Endothelial cell (in vitro differentiated cells): Measurements from ENCODE around the gene SFXN4. TPM values are rescaled to one million over a fixed set of nuclear protein-coding genes. Genes with fewer than 3 reads are reported as not detected.

Experiments
- DNase-seq: peaks from one replicate; pipeline ENCODE4 v3.0.0; 2021; ENCODE audit warnings: low spot score
- H3K27ac Mint-ChIP-seq: one replicate; pipeline ENCODE4 v1.8.0; 2021; ENCODE audit warnings: mixed read lengths, inconsistent platforms; ENCODE audit not compliant: unreplicated experiment
- H3K27me3 Mint-ChIP-seq: one replicate; pipeline ENCODE4 v1.8.0; 2021; ENCODE audit warnings: mild to moderate bottlenecking, moderate library complexity, mixed read lengths, inconsistent platforms; ENCODE audit not compliant: unreplicated experiment
- H3K36me3 Mint-ChIP-seq: one replicate; pipeline ENCODE4 v1.8.0; 2021; ENCODE audit warnings: mild to moderate bottlenecking, low read depth, mixed read lengths, inconsistent platforms; ENCODE audit not compliant: unreplicated experiment
- H3K4me1 Mint-ChIP-seq: one replicate; pipeline ENCODE4 v1.8.0; 2021; ENCODE audit warnings: mild to moderate bottlenecking, mixed read lengths, inconsistent platforms; ENCODE audit not compliant: unreplicated experiment
- H3K4me3 Mint-ChIP-seq: one replicate; pipeline ENCODE4 v1.8.0; 2021; ENCODE audit warnings: mild to moderate bottlenecking, mixed read lengths, inconsistent platforms; ENCODE audit not compliant: unreplicated experiment
- H3K9me3 Mint-ChIP-seq: one replicate; pipeline ENCODE4 v1.8.0; 2021; ENCODE audit warnings: mixed read lengths, inconsistent platforms; ENCODE audit not compliant: unreplicated experiment
- CTCF ChIP-seq: fragments of 200-600 bp; sonication (generic); IDR thresholded peaks from one replicate; pipeline ENCODE4 v1.5.0; 2021; ENCODE audit warnings: antibody characterized with exemption; ENCODE audit not compliant: unreplicated experiment
- total RNA-seq: library from RNA; stranded (reverse); fragmentation: NEBNext Ultra II Directional; extraction: Animal tissue kit (Norgen Biotek cat#: 25700); gene quantifications from one replicate; pipeline ENCODE4 v1.2.1, GENCODE V29; 2021; ENCODE audit not compliant: unreplicated experiment

Gene SFXN4
- total RNA-seq, 1 donor from 2014 or later, result 19.0 TPM

DNA sequence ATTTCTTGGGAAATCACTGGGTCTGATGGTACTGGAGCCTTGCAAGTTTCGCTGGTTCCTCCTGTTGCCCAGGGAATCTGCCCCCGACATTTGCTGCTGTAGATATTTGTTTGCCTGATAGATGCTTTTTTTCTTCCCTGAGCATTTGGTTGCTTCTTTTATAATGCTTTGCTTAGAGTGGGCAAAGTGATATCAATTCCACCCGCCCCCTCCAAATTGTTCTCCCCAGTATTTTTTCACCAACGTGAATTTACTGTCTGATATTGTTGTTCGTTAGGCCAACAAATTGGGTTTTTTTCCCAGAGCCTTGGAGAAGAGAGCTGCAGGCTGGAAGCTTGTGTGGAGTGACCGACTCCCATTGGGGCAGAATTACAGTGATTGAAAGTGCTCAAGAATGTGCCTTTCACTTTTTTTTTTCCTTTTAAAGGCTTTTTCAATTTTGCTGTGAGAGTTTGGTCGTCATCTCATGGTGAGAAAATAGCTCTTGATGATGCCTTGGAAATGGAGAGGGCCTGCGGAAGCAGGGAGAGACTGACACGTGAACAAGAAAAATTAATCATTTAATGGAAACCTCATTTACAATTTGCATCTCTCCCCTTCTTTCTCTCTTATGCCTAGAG is 44.3 kb upstream of the SFXN4 start:
- H3K4me1 Mint-ChIP-seq, result peaks cover 66% of the 10 kb centered on the region
- peak overlapping the region; percentile 100 for H3K4me3 Mint-ChIP-seq
- H3K27me3 Mint-ChIP-seq, result peaks cover 10% of the 10 kb centered on the region
- H3K9me3 Mint-ChIP-seq, result no peaks in the 10 kb centered on the region
- peak overlapping the region; percentile 94 for H3K27ac Mint-ChIP-seq
- H3K36me3 Mint-ChIP-seq, result peaks cover 39% of the 10 kb centered on the region
- peak; percentile 55 for TF ChIP-seq CTCF
- no peak for DNase-seq

DNA sequence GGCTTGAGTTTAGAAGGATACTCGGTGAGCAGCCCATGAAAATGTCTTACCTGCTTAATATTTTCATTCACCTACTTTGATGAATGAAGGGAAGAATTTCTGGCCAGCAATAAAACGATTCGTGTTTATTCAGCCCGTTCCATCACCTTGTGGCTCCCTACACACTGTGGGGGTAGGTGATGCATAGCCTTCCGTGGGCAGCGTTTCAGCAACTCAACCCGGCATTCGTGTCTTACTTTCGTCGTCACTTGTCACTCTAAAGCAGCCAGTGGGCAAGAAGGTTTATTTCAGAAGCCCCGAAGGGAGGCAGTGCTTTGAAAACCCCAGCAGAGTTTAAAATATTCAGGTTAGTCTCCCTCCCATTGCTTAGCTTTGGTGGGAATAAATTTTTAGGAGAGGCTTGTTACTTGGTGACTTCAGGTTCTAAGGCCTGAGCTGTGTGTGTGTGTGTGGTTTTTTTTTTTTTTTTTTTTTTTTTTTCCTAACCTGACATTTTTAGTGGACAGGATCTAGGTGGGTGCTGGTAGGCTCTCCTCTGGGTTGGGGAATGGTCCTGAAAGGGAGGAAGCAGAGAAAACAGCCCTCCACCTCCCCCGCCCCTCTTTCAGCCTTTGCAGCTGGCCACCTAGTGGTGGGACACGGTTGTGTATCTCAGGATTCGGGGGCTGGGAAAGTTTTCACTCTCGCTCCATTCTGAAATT is 43.7 kb upstream of the SFXN4 start:
- peak overlapping the region; percentile 100 for H3K4me3 Mint-ChIP-seq

DNA sequence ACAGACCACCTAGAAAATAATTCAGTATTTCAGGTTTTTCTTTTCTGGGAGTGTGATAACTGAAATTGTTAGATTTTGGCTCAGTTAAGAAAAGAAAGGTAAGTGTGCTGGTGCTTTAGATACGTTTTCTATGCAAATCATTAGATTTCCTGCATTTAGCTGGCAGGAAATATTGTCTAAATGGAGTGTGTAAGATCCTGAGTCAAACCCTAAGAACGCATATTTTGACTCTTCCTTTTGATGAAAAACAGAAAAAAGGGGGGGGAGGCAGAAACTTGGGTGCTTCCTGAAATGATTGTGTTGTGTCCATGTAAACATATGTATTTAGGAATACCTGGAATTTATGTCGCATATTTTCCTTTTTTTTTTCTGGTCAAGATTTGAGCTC is 43.0 kb upstream of the SFXN4 start:
- no peak for DNase-seq
- Mint-ChIP-seq H3K36me3 (peaks cover 36% of the 10 kb centered on the region), H3K9me3 (no peaks in the 10 kb centered on the region), H3K27me3 (peaks cover 8% of the 10 kb centered on the region), H3K27ac (peak overlapping the region; percentile 94), H3K4me3 (peak overlapping the region; percentile 100), H3K4me1 (peaks cover 65% of the 10 kb centered on the region)
- no peak for TF ChIP-seq CTCF

More for the DNA sequence above, 43.7 kb upstream of the SFXN4 start:
- no peaks in the 10 kb centered on the region for H3K9me3 Mint-ChIP-seq
- DNase-seq, result peak; percentile 80
- peak; percentile 94 for TF ChIP-seq CTCF
- H3K4me1 Mint-ChIP-seq, result peaks cover 66% of the 10 kb centered on the region
- H3K27me3 Mint-ChIP-seq, result peaks cover 8% of the 10 kb centered on the region
- peak overlapping the region; percentile 94 for H3K27ac Mint-ChIP-seq
- H3K36me3 Mint-ChIP-seq, result peaks cover 36% of the 10 kb centered on the region

DNA sequence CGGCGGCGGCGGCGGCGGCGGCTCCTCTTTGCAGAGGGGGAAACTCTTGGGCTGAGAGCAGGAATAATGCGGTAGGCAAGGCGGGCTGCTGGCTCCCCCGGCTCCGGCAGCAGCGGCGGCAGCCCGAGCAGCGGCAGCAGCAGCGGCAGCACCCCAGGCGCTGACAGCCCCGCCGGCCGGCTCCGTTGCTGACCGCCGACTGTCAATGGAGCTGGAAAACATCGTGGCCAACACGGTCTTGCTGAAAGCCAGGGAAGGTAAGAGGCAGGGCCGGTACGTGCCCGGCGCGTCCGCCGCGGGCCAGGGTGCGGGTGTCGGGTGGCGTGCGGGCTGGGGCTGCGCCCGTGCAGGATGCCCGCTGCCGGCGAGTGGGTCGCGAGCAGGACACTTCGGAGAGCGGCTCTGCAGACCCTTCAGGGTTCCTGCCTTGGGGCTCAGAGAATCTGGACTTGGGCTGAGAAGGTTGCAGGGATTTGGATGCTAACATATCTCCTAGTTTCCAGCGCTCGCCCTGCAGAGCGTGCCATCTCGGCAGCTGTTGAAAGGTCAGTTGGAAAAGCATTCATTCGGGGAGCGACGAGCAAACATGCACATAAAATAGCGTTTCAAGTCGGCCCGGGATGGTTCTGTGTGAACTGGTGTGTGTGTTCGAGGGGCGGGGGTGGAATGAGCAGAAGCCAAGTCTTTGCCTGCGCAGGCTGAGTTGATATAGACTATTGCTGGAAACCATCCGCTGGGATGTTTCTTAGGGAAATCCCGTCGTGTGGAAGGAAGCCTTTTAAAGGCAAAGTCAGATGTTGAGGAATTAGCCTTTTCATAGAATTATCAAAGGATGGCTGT is 42.4 kb upstream of the SFXN4 start:
- no peak for TF ChIP-seq CTCF
- Mint-ChIP-seq H3K27ac (peak overlapping the region; percentile 94), H3K4me3 (peak overlapping the region; percentile 100), H3K36me3 (peaks cover 36% of the 10 kb centered on the region), H3K9me3 (no peaks in the 10 kb centered on the region), H3K4me1 (peaks cover 66% of the 10 kb centered on the region), H3K27me3 (peaks cover 8% of the 10 kb centered on the region)
- peak; percentile 21 for DNase-seq

- Mint-ChIP-seq H3K36me3 (peaks cover 31% of the 10 kb centered on the region), H3K27me3 (peaks cover 8% of the 10 kb centered on the region), H3K27ac (peak within 1 kb of the TSS; percentile 100), H3K4me3 (peak within 1 kb of the TSS; percentile 100), H3K9me3 (no peaks in the 10 kb centered on the region), H3K4me1 (peaks cover 65% of the 10 kb centered on the region)
- DNase-seq, result peak; percentile 94
- TF ChIP-seq CTCF, result no peak
These were observed 41.8 kb upstream of the SFXN4 start, which contains the start of gene GRK5 for GRCh38 chr10:119207366-119207666. Gene GRK5, plus strand, starts transcription at chr10:119207571. Its CDS starts 347 bp downstream, at chr10:119207918.
